CD1c-positive myeloid dendritic cell (primary cell): ENCODE results near the gene TRIM62.

Experiments
- DNase-seq: peaks from one replicate; pipeline ENCODE4 v3.0.0-alpha.2; 2016; ENCODE audit errors: extremely low spot score

TRIM62 gene

GRCh38 chr1:33180226-33180910 lies 1.5 kb downstream of the TRIM62 start:
- DNase-seq = no peak

GRCh38 chr1:33178836-33179439 lies 2.9 kb downstream of the TRIM62 start:
- DNase-seq = no peak

GRCh38 chr1:33177996-33178540 lies 3.8 kb downstream of the TRIM62 start:
- DNase-seq = no peak

- no peak for DNase-seq
Observed at GRCh38 chr1:33176887-33177286, 5.0 kb downstream of the TRIM62 start.

GRCh38 chr1:33176362-33176850 lies 5.4 kb downstream of the TRIM62 start:
- DNase-seq = no peak

- DNase-seq = no peak
Observed at GRCh38 chr1:33175865-33176264, 6.0 kb downstream of the TRIM62 start.

- no peak for DNase-seq
Observed at GRCh38 chr1:33173091-33173490, 8.8 kb downstream of the TRIM62 start.

GRCh38 chr1:33171977-33172813 lies 9.6 kb downstream of the TRIM62 start:
- DNase-seq = no peak

GRCh38 chr1:33170351-33171274 lies 11.2 kb downstream of the TRIM62 start:
- no peak for DNase-seq

- no peak for DNase-seq
Observed at GRCh38 chr1:33169290-33170055, 12.4 kb downstream of the TRIM62 start.

- DNase-seq = no peak
Observed at GRCh38 chr1:33168556-33169289, 13.1 kb downstream of the TRIM62 start.

- no peak for DNase-seq
Observed at GRCh38 chr1:33167650-33168447, 14.0 kb downstream of the TRIM62 start.

GRCh38 chr1:33165809-33166208 lies 16.0 kb downstream of the TRIM62 start:
- no peak for DNase-seq

- no peak for DNase-seq
Observed at GRCh38 chr1:33165209-33165608, 16.6 kb downstream of the TRIM62 start.

- no peak for DNase-seq
Observed at GRCh38 chr1:33163621-33164519, 18.0 kb downstream of the TRIM62 start.

- DNase-seq = no peak
Observed at GRCh38 chr1:33162141-33162540, 19.7 kb downstream of the TRIM62 start.

- DNase-seq = no peak
Observed at GRCh38 chr1:33161061-33161681, 20.7 kb downstream of the TRIM62 start.
